Panc1 (cell line): ENCODE results near the gene SHROOM3. TPM values are rescaled to one million over a fixed set of nuclear protein-coding genes. Genes with fewer than 3 reads are reported as not detected.

Source experiments
- ATAC-seq: fragments of 200-7000 bp; cut with Tn5 transposase; 2 replicates; pipeline ENCODE4 v1.9.1; 2020; ENCODE audit warnings: mild to moderate bottlenecking, moderate library complexity
- BruUV-seq: library from RNA; stranded (reverse); fragments of 400-500 nt; replicated peaks from 2 replicates; lab custom pipeline; 2021; lab: Mats Ljungman, UMichigan
- CTCF ChIA-PET: fragments of 300-600 bp; sonication (Branson Sonifier 250); formaldehyde crosslinking; loops from one replicate; lab custom pipeline; 2022; ENCODE audit warnings: antibody characterized with exemption; lab: Charles Lee
- POLR2A ChIA-PET: fragments of 300-600 bp; sonication (Branson Sonifier 250); formaldehyde crosslinking; loops from one replicate; lab custom pipeline; 2022; ENCODE audit warnings: antibody characterized with exemption; lab: Charles Lee
- DNase-seq: peaks from one replicate; pipeline ENCODE4 v3.0.0-alpha.2; 2010; ENCODE audit warnings: low read depth, low spot score
- H3K27ac ChIP-seq: 2 replicates; pipeline ENCODE4 v1.5.1; 2011; ENCODE audit warnings: mild to moderate bottlenecking, low read length, inconsistent platforms
- H3K27me3 ChIP-seq: fragments of 200-500 bp; sonication (Bioruptor generic); 2 replicates; pipeline ENCODE4 v1.6.0; 2014; ENCODE audit warnings: low read length, inconsistent platforms; ENCODE audit not compliant: control insufficient read depth, insufficient read depth
- H3K36me3 ChIP-seq: fragments of 200-500 bp; sonication (Bioruptor generic); 2 replicates; pipeline ENCODE4 v1.5.1; 2014; ENCODE audit warnings: inconsistent platforms, mild to moderate bottlenecking, low read length, moderate library complexity; ENCODE audit not compliant: control insufficient read depth, insufficient read depth
- H3K4me1 ChIP-seq: 2 replicates; pipeline ENCODE4 v1.5.1; 2011; ENCODE audit warnings: inconsistent platforms, mild to moderate bottlenecking, low read length, moderate library complexity; ENCODE audit not compliant: control insufficient read depth, insufficient read depth
- H3K4me3 ChIP-seq, 2 experiments: 2 replicates each; pipeline ENCODE4 v1.5.1; 2011 to 2012; ENCODE audit warnings: low read depth in 2 of 2, low read length in 2 of 2, mild to moderate bottlenecking in 2 of 2, inconsistent platforms in 1 of 2, moderate library complexity in 1 of 2
- H3K9me3 ChIP-seq: fragments of 200-500 bp; sonication (Bioruptor generic); 2 replicates; pipeline ENCODE4 v1.5.1; 2014; ENCODE audit warnings: low read depth, mild to moderate bottlenecking, inconsistent platforms, low read length, moderate library complexity; ENCODE audit not compliant: control insufficient read depth, insufficient read depth
- POLR2AphosphoS5 ChIP-seq: IDR thresholded peaks from 2 replicates; pipeline ENCODE4 v1.6.1; 2012; ENCODE audit warnings: mild to moderate bottlenecking, low read depth, low read length, moderate library complexity
- REST ChIP-seq, 2 experiments: IDR thresholded peaks; 2 replicates each; pipeline ENCODE4 v1.6.1; 2011 to 2012; ENCODE audit warnings: low read depth in 2 of 2, control low read depth in 1 of 2, low read length in 1 of 2, mild to moderate bottlenecking in 1 of 2, moderate library complexity in 1 of 2; ENCODE audit not compliant: insufficient read depth in 1 of 2
- SIN3A ChIP-seq: IDR thresholded peaks from 2 replicates; pipeline ENCODE4 v1.6.1; 2012; ENCODE audit warnings: low read depth, mild to moderate bottlenecking, low read length, moderate library complexity, borderline replicate concordance; ENCODE audit not compliant: insufficient read depth
- TCF7L2 ChIP-seq: IDR thresholded peaks from 2 replicates; pipeline ENCODE4 v1.6.1; 2011; ENCODE audit warnings: mild to moderate bottlenecking, low read depth, low read length, inconsistent platforms
- in situ Hi-C: cut with HindIII; loops from 2 replicates; pipeline ENCODE4 v1.10.0; 2016; ENCODE audit warnings: low sequenced_read_pairs, low pct_unique_long_range_greater_than_20kb
- intact Hi-C: fragments of 100-400 bp; cut with micrococcal nuclease; formaldehyde crosslinking; loops from one replicate; pipeline ENCODE4 v1.10.0; 2022; ENCODE audit not compliant: unreplicated experiment
- total RNA-seq: library from RNA; stranded (reverse); gene quantifications from one replicate; pipeline ENCODE4 v1.2.1, GENCODE V29; 2021; ENCODE audit not compliant: unreplicated experiment
- TF ChIP-seq, protein P1 (sequence below): fragments of 450-650 bp; IDR thresholded peaks from 2 replicates; pipeline ENCODE4 v1.5.1; 2017; ENCODE audit warnings: mild to moderate bottlenecking

Gene SHROOM3
- total RNA-seq, 1 experiment from 2014 or later: 7.2 TPM

DNA sequence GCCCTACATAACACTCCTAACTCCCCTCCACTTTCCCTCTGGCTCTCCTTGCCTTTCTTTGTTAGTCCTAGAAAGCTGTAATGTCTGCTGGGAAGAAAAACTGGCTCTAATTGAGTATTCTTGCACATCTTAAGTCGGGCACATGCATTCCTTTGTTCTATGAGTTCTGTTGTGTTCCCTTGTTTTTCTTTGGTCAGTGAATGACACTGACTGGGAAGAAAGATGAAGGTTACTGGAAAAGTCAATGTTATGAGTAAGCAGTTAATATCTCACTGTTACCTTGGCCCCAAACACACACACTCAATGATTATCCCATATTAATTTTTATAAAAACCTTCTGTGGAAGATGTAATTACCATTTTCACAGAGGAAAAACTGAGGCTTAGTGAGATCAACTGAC, 247.0 kb downstream of the SHROOM3 start:
- Histone ChIP-seq H3K9me3 (no peaks in the 10 kb centered on the region), H3K4me1 (peaks cover 6% of the 10 kb centered on the region; the same call in 1 of the 2 replicates), H3K4me3 (no peak overlapping the region), H3K27ac (no peak overlapping the region), H3K36me3 (no peaks in the 10 kb centered on the region), H3K27me3 (no peaks in the 10 kb centered on the region; the same call in 1 of the 2 replicates)
- POLR2A ChIA-PET: no interaction called here
- intact Hi-C loops (no loop called here), in situ Hi-C loops (no loop called here)
- no peak for TF ChIP-seq POLR2AphosphoS5
- TF ChIP-seq REST (IDR thresholded peaks at IDR 0.05; ENCODE audit: insufficient read depth in 1 of 2, low read depth in 2 of 2, low read length in 1 of 2): no peak
- no peak for TF ChIP-seq TCF7L2
- TF ChIP-seq, protein P1, sequence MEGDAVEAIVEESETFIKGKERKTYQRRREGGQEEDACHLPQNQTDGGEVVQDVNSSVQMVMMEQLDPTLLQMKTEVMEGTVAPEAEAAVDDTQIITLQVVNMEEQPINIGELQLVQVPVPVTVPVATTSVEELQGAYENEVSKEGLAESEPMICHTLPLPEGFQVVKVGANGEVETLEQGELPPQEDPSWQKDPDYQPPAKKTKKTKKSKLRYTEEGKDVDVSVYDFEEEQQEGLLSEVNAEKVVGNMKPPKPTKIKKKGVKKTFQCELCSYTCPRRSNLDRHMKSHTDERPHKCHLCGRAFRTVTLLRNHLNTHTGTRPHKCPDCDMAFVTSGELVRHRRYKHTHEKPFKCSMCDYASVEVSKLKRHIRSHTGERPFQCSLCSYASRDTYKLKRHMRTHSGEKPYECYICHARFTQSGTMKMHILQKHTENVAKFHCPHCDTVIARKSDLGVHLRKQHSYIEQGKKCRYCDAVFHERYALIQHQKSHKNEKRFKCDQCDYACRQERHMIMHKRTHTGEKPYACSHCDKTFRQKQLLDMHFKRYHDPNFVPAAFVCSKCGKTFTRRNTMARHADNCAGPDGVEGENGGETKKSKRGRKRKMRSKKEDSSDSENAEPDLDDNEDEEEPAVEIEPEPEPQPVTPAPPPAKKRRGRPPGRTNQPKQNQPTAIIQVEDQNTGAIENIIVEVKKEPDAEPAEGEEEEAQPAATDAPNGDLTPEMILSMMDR: no peak
- no peak for TF ChIP-seq SIN3A
- CTCF ChIA-PET: no interaction called here
- ATAC-seq: no peak
- DNase-seq: no peak
- BruUV-seq: no TSS peak

GRCh38 chr4:76683144-76683543, 248.1 kb downstream of the SHROOM3 start:
- H3K27me3 ChIP-seq: peaks cover under 1% of the 10 kb centered on the region; the same call in 1 of the 2 replicates
- CTCF ChIA-PET: no interaction called here
- no peak overlapping the region for H3K27ac ChIP-seq
- TF ChIP-seq, protein P1: no peak
- no peak for TF ChIP-seq REST (IDR thresholded peaks at IDR 0.05; ENCODE audit: insufficient read depth in 1 of 2, low read depth in 2 of 2, low read length in 1 of 2)
- no peaks in the 10 kb centered on the region for H3K36me3 ChIP-seq
- in situ Hi-C loops (no loop called here), intact Hi-C loops (no loop called here)
- ATAC-seq (no peak), DNase-seq (no peak)
- H3K9me3 ChIP-seq: no peaks in the 10 kb centered on the region
- POLR2A ChIA-PET: no interaction called here
- no peak overlapping the region for H3K4me3 ChIP-seq
- H3K4me1 ChIP-seq: peaks cover 2% of the 10 kb centered on the region
- no TSS peak for BruUV-seq
